GM23338 (cell line): ENCODE measurements around the gene GNL3. TPM values are rescaled to one million over a fixed set of nuclear protein-coding genes. Genes with fewer than 3 reads are reported as not detected.
A peak's percentile ranks its signal among the peaks of the same experiment; 100 is the strongest.

Experiments
- ATAC-seq: fragments of 200-7000 bp; cut with Tn5 transposase; 3 replicates; pipeline ENCODE4 v1.9.1; 2020
- DNase-seq: peaks from one replicate; pipeline ENCODE4 v3.0.0-alpha.2; 2015; ENCODE audit warnings: low spot score
- H2AFZ ChIP-seq: fragments of 200-600 bp; sonication (generic); 2 replicates; pipeline ENCODE4 v1.8.0; 2016; ENCODE audit warnings: antibody characterized with exemption, mild to moderate bottlenecking, moderate library complexity
- H3F3A ChIP-seq: fragments of 200-600 bp; sonication (generic); replicated peaks from 2 replicates; pipeline ENCODE4 v1.8.0; 2017; ENCODE audit warnings: antibody characterized with exemption, mixed run types, low read depth
- H3K27ac ChIP-seq: fragments of 200-600 bp; sonication (generic); 2 replicates; pipeline ENCODE4 v1.6.1; 2016; ENCODE audit warnings: low read depth
- H3K27me3 ChIP-seq: fragments of 200-600 bp; sonication (generic); 2 replicates; pipeline ENCODE4 v1.8.0; 2016; ENCODE audit warnings: mild to moderate bottlenecking, mixed run types, moderate library complexity; ENCODE audit not compliant: insufficient read depth
- H3K36me3 ChIP-seq: fragments of 200-600 bp; sonication (generic); 2 replicates; pipeline ENCODE4 v1.8.0; 2016; ENCODE audit warnings: mild to moderate bottlenecking; ENCODE audit not compliant: insufficient read depth
- H3K4me1 ChIP-seq: fragments of 200-600 bp; sonication (generic); 2 replicates; pipeline ENCODE4 v1.8.0; 2016; ENCODE audit warnings: mild to moderate bottlenecking, moderate library complexity; ENCODE audit not compliant: insufficient read depth
- H3K4me2 ChIP-seq: fragments of 200-600 bp; sonication (generic); 2 replicates; pipeline ENCODE4 v1.7.1; 2017; ENCODE audit warnings: mixed run types
- H3K4me3 ChIP-seq: fragments of 200-600 bp; sonication (generic); 2 replicates; pipeline ENCODE4 v1.6.1; 2016; ENCODE audit warnings: mixed run types
- H3K79me2 ChIP-seq: fragments of 200-600 bp; sonication (generic); replicated peaks from 2 replicates; pipeline ENCODE4 v1.8.0; 2017; ENCODE audit warnings: mild to moderate bottlenecking; ENCODE audit not compliant: insufficient read depth
- H3K9me2 ChIP-seq: fragments of 200-600 bp; sonication (generic); 2 replicates; pipeline ENCODE4 v1.8.0; 2017; ENCODE audit not compliant: insufficient read depth
- H4K20me1 ChIP-seq: fragments of 200-600 bp; sonication (generic); replicated peaks from 2 replicates; pipeline ENCODE4 v1.8.0; 2017; ENCODE audit warnings: mild to moderate bottlenecking; ENCODE audit not compliant: insufficient read depth
- H3K27ac Mint-ChIP-seq: 2 replicates; pipeline ENCODE4 v1.8.0; 2020; ENCODE audit warnings: inconsistent platforms, mild to moderate bottlenecking, moderate library complexity, mixed read lengths
- H3K27me3 Mint-ChIP-seq: 3 replicates; pipeline ENCODE4 v1.8.0; 2022; ENCODE audit warnings: low read depth, mild to moderate bottlenecking, moderate library complexity, mixed read lengths, inconsistent platforms; ENCODE audit not compliant: insufficient read depth, poor library complexity
- H3K36me3 Mint-ChIP-seq: 3 replicates; pipeline ENCODE4 v1.8.0; 2021; ENCODE audit warnings: low read depth, mild to moderate bottlenecking, inconsistent platforms, moderate library complexity, mixed read lengths
- H3K4me1 Mint-ChIP-seq: 3 replicates; pipeline ENCODE4 v1.8.0; 2020; ENCODE audit warnings: mild to moderate bottlenecking, inconsistent platforms, mixed read lengths
- H3K4me3 Mint-ChIP-seq: 3 replicates; pipeline ENCODE4 v1.8.0; 2021; ENCODE audit warnings: moderate library complexity, mild to moderate bottlenecking, inconsistent platforms, mixed read lengths
- H3K9me3 Mint-ChIP-seq: 3 replicates; pipeline ENCODE4 v1.8.0; 2020; ENCODE audit warnings: moderate library complexity, mild to moderate bottlenecking, inconsistent platforms, mixed read lengths
- CREB1 ChIP-seq: fragments of 250-450 bp; sonication (Bioruptor Pico); IDR thresholded peaks from 2 replicates; pipeline ENCODE4 v1.5.0; 2020; ENCODE audit warnings: low read depth, mild to moderate bottlenecking, moderate library complexity
- ETS1 ChIP-seq: IDR thresholded peaks from 2 replicates; pipeline ENCODE4 v1.6.1; 2016; ENCODE audit warnings: antibody characterized with exemption
- EZH2 ChIP-seq: fragments of 200-600 bp; sonication (generic); IDR thresholded peaks from one replicate; pipeline ENCODE4 v1.8.0; 2017; ENCODE audit warnings: antibody characterized with exemption, mild to moderate bottlenecking, low read depth; ENCODE audit not compliant: unreplicated experiment
- EZH2phosphoT487 ChIP-seq: fragments of 200-600 bp; sonication (generic); IDR thresholded peaks from one replicate; pipeline ENCODE4 v1.8.1; 2018; ENCODE audit warnings: antibody characterized with exemption; ENCODE audit not compliant: unreplicated experiment
- JUNB ChIP-seq: IDR thresholded peaks from one replicate; pipeline ENCODE4 v1.6.1; 2016; ENCODE audit warnings: antibody characterized with exemption; ENCODE audit not compliant: unreplicated experiment
- NANOG ChIP-seq: IDR thresholded peaks from 2 replicates; pipeline ENCODE4 v1.6.1; 2016; ENCODE audit warnings: antibody characterized with exemption, borderline replicate concordance
- POLR2AphosphoS5 ChIP-seq: IDR thresholded peaks from 2 replicates; pipeline ENCODE4 v1.6.1; 2016; ENCODE audit warnings: antibody characterized with exemption, low read depth
- STAT1 ChIP-seq: IDR thresholded peaks from one replicate; pipeline ENCODE4 v1.6.1; 2016; ENCODE audit warnings: antibody characterized with exemption; ENCODE audit not compliant: unreplicated experiment
- ZNF114 ChIP-seq: fragments of 250-450 bp; sonication (Bioruptor Pico); IDR thresholded peaks from 2 replicates; pipeline ENCODE4 v1.5.0; 2020; ENCODE audit warnings: mild to moderate bottlenecking, moderate library complexity
- ZNF331 ChIP-seq: fragments of 250-450 bp; sonication (Bioruptor Pico); IDR thresholded peaks from 2 replicates; pipeline ENCODE4 v1.5.0; 2020; ENCODE audit warnings: low read depth, mild to moderate bottlenecking, moderate library complexity
- polyA plus RNA-seq: library from polyadenylated mRNA; unstranded; fragments of >200 nt; fragmentation: Nextera tagmentation; extraction: Ambion mirVana; gene quantifications from 2 replicates; pipeline ENCODE4 v1.2.1, GENCODE V29; 2016
- total RNA-seq: library from RNA; depleted of rRNA; stranded (reverse); fragments of >200 nt; shearing (Covaris generic); gene quantifications from 2 replicates; pipeline ENCODE4 v1.2.3, GENCODE V29; 2014
- TF ChIP-seq, protein P1 (sequence below), 2 experiments: fragments of 200-600 bp in 1 of 2; sonication (generic) in 1 of 2; conservative IDR thresholded peaks; 2 replicates each; pipeline versions ENCODE4 v1.5.1 to v1.6.1; 2016 to 2017; ENCODE audit warnings: antibody characterized with exemption in 2 of 2, low read depth in 2 of 2, mild to moderate bottlenecking in 2 of 2, moderate library complexity in 1 of 2
- TF ChIP-seq, protein P2 (sequence below): IDR thresholded peaks from one replicate; pipeline ENCODE4 v1.6.1; 2018; ENCODE audit warnings: antibody characterized with exemption; ENCODE audit not compliant: unreplicated experiment
- TF ChIP-seq, protein P3 (sequence below): fragments of 250-450 bp; sonication (Bioruptor Pico); IDR thresholded peaks from 2 replicates; pipeline ENCODE4 v1.5.0; 2020; ENCODE audit warnings: mild to moderate bottlenecking, moderate library complexity

The GNL3 gene
- total and polyA plus RNA-seq, 2 experiments from 2014 or later: 169 to 205 TPM

DNA sequence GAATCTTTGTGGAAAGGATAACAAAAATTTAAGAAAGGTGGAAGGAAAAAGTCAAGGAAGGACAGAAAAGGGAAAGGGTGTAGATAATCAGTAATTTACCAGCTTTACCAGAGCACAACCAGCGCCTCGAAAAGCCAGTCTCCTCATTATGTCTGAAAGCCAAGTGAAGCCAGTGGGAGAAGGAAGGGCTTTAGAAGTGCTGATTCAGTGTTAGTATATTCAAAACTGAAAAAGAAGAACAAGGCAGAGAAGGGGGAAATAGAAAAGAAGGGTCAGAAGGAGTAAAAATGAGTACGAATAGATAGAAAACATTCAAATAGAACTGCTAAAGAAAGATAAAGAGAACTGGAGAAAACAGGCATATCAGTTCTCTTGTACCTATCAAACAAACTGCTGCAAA is 4.2 kb upstream of the GNL3 start:
- H3K27ac ChIP-seq: no peak overlapping the region
- no peaks in the 10 kb centered on the region for H3F3A ChIP-seq
- no peak overlapping the region for H3K4me3 ChIP-seq
- peaks cover 21% of the 10 kb centered on the region for H3K4me1 Mint-ChIP-seq
- H3K4me2 ChIP-seq: no peak overlapping the region
- peaks cover 20% of the 10 kb centered on the region for H3K36me3 ChIP-seq
- no peaks in the 10 kb centered on the region for H3K9me3 Mint-ChIP-seq
- H3K4me1 ChIP-seq: peaks cover 8% of the 10 kb centered on the region; the same call in 1 of the 2 replicates
- H3K36me3 Mint-ChIP-seq: peaks cover 35% of the 10 kb centered on the region
- no peaks in the 10 kb centered on the region; the same call in 1 of the 2 replicates for H4K20me1 ChIP-seq
- H3K79me2 ChIP-seq: peaks cover 63% of the 10 kb centered on the region
- H3K4me3 Mint-ChIP-seq: no peak overlapping the region
- H3K27ac Mint-ChIP-seq: peak overlapping the region; percentile 34
- H3K27me3 Mint-ChIP-seq: peaks cover 9% of the 10 kb centered on the region
- ATAC-seq (no peak), DNase-seq (no peak)
- TF ChIP-seq ETS1: no peak
- TF ChIP-seq ZNF331 (CRISPR knock-in tag): no peak
- no peak for TF ChIP-seq CREB1 (CRISPR knock-in tag)
- TF ChIP-seq, protein P1, sequence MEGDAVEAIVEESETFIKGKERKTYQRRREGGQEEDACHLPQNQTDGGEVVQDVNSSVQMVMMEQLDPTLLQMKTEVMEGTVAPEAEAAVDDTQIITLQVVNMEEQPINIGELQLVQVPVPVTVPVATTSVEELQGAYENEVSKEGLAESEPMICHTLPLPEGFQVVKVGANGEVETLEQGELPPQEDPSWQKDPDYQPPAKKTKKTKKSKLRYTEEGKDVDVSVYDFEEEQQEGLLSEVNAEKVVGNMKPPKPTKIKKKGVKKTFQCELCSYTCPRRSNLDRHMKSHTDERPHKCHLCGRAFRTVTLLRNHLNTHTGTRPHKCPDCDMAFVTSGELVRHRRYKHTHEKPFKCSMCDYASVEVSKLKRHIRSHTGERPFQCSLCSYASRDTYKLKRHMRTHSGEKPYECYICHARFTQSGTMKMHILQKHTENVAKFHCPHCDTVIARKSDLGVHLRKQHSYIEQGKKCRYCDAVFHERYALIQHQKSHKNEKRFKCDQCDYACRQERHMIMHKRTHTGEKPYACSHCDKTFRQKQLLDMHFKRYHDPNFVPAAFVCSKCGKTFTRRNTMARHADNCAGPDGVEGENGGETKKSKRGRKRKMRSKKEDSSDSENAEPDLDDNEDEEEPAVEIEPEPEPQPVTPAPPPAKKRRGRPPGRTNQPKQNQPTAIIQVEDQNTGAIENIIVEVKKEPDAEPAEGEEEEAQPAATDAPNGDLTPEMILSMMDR (conservative IDR thresholded peaks at IDR 0.05; ENCODE audit: low read depth in 2 of 2): no peak
- no peak for TF ChIP-seq EZH2phosphoT487
- no peak for TF ChIP-seq JUNB
- no peak for TF ChIP-seq EZH2
- TF ChIP-seq, protein P2, sequence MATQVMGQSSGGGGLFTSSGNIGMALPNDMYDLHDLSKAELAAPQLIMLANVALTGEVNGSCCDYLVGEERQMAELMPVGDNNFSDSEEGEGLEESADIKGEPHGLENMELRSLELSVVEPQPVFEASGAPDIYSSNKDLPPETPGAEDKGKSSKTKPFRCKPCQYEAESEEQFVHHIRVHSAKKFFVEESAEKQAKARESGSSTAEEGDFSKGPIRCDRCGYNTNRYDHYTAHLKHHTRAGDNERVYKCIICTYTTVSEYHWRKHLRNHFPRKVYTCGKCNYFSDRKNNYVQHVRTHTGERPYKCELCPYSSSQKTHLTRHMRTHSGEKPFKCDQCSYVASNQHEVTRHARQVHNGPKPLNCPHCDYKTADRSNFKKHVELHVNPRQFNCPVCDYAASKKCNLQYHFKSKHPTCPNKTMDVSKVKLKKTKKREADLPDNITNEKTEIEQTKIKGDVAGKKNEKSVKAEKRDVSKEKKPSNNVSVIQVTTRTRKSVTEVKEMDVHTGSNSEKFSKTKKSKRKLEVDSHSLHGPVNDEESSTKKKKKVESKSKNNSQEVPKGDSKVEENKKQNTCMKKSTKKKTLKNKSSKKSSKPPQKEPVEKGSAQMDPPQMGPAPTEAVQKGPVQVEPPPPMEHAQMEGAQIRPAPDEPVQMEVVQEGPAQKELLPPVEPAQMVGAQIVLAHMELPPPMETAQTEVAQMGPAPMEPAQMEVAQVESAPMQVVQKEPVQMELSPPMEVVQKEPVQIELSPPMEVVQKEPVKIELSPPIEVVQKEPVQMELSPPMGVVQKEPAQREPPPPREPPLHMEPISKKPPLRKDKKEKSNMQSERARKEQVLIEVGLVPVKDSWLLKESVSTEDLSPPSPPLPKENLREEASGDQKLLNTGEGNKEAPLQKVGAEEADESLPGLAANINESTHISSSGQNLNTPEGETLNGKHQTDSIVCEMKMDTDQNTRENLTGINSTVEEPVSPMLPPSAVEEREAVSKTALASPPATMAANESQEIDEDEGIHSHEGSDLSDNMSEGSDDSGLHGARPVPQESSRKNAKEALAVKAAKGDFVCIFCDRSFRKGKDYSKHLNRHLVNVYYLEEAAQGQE: no peak
- no peak for TF ChIP-seq ZNF114 (CRISPR knock-in tag)
- no peak for TF ChIP-seq NANOG
- TF ChIP-seq STAT1: no peak
- TF ChIP-seq POLR2AphosphoS5: no peak
- TF ChIP-seq, protein P3, sequence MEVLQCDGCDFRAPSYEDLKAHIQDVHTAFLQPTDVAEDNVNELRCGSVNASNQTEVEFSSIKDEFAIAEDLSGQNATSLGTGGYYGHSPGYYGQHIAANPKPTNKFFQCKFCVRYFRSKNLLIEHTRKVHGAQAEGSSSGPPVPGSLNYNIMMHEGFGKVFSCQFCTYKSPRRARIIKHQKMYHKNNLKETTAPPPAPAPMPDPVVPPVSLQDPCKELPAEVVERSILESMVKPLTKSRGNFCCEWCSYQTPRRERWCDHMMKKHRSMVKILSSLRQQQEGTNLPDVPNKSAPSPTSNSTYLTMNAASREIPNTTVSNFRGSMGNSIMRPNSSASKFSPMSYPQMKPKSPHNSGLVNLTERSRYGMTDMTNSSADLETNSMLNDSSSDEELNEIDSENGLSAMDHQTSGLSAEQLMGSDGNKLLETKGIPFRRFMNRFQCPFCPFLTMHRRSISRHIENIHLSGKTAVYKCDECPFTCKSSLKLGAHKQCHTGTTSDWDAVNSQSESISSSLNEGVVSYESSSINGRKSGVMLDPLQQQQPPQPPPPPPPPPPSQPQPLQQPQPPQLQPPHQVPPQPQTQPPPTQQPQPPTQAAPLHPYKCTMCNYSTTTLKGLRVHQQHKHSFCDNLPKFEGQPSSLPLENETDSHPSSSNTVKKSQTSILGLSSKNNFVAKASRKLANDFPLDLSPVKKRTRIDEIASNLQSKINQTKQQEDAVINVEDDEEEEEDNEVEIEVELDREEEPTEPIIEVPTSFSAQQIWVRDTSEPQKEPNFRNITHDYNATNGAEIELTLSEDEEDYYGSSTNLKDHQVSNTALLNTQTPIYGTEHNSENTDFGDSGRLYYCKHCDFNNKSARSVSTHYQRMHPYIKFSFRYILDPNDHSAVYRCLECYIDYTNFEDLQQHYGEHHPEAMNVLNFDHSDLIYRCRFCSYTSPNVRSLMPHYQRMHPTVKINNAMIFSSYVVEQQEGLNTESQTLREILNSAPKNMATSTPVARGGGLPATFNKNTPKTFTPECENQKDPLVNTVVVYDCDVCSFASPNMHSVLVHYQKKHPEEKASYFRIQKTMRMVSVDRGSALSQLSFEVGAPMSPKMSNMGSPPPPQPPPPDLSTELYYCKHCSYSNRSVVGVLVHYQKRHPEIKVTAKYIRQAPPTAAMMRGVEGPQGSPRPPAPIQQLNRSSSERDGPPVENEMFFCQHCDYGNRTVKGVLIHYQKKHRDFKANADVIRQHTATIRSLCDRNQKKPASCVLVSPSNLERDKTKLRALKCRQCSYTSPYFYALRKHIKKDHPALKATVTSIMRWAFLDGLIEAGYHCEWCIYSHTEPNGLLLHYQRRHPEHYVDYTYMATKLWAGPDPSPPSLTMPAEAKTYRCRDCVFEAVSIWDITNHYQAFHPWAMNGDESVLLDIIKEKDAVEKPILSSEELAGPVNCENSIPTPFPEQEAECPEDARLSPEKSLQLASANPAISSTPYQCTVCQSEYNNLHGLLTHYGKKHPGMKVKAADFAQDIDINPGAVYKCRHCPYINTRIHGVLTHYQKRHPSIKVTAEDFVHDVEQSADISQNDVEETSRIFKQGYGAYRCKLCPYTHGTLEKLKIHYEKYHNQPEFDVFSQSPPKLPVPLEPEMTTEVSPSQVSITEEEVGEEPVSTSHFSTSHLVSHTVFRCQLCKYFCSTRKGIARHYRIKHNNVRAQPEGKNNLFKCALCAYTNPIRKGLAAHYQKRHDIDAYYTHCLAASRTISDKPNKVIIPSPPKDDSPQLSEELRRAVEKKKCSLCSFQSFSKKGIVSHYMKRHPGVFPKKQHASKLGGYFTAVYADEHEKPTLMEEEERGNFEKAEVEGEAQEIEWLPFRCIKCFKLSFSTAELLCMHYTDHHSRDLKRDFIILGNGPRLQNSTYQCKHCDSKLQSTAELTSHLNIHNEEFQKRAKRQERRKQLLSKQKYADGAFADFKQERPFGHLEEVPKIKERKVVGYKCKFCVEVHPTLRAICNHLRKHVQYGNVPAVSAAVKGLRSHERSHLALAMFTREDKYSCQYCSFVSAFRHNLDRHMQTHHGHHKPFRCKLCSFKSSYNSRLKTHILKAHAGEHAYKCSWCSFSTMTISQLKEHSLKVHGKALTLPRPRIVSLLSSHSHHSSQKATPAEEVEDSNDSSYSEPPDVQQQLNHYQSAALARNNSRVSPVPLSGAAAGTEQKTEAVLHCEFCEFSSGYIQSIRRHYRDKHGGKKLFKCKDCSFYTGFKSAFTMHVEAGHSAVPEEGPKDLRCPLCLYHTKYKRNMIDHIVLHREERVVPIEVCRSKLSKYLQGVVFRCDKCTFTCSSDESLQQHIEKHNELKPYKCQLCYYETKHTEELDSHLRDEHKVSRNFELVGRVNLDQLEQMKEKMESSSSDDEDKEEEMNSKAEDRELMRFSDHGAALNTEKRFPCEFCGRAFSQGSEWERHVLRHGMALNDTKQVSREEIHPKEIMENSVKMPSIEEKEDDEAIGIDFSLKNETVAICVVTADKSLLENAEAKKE (CRISPR knock-in tag): no peak
- no peak overlapping the region for H2AFZ ChIP-seq
- no peaks in the 10 kb centered on the region for H3K27me3 ChIP-seq
- no peaks in the 10 kb centered on the region for H3K9me2 ChIP-seq
